SHP77 (cell line): ENCODE measurements around the gene ACSS1.

Experiments used
- DNase-seq, 2 experiments: peaks; one replicate each; lab custom pipeline; 2025; lab: John Stamatoyannopoulos, UW

The ACSS1 gene

GRCh38 chr20:25078662-25079061, 20.7 kb upstream of the ACSS1 start:
- no peak for DNase-seq

DNA sequence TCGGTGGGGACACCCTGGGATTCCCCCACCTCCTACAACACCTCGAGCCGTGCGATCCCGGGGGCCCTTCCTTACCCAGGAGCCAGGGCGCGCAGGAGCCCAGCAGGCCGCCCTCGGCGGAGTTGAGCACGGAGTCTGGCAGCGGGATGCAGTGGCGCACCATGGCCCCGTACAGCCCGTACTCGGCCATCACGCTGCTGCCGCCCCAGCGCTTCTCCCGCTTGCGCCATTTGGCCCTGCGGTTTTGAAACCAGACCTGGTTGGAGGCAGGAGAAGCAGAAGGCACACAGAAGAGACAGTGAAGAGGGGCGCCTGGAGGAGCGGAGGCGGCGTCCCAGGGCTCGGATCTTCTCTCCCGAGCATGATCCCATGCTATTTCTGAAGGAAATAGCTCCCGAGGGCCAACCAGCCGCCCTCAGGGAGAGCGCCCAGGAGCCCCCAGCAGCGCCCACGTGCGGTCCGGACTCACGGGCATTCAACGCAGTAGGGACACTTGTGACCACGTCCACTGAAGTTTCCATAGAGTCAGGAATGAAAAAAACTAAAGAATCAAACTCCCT, 19.8 kb upstream of the ACSS1 start:
- DNase-seq, result peak; percentile 40 to 41

GRCh38 chr20:25076731-25077609, 19.0 kb upstream of the ACSS1 start:
- DNase-seq, result peak; percentile 88 to 94

- no peak for DNase-seq
These were observed 18.3 kb upstream of the ACSS1 start for GRCh38 chr20:25076201-25076600.

DNA sequence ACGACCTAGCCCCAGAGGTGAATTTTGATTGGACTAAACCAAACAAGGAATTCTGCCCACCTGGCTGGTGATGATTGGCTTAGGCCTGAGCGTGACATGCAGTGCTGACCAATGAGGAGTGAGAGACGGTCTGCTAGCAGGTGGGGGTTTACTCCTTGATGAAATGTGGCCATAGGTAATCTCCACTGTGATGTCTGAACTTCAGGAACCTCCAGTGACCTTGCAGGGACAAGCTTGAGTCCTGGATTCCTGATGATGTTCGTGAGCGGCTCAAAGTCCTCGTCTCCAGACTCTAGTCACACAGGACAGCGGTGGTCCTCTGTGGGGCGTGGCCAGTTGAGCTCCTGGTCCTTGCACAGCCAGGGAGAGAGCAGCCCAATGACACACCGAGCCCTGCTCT, 15.6 kb upstream of the ACSS1 start:
- no peak for DNase-seq

- no peak for DNase-seq
These were observed 14.4 kb upstream of the ACSS1 start for GRCh38 chr20:25072226-25072811.

- no peak for DNase-seq
These were observed 13.8 kb upstream of the ACSS1 start for GRCh38 chr20:25071734-25072133.

- no peak for DNase-seq
These were observed 13.0 kb upstream of the ACSS1 start for GRCh38 chr20:25070821-25071473.

- no peak for DNase-seq
These were observed 9.4 kb upstream of the ACSS1 start for GRCh38 chr20:25067102-25067987.

DNA sequence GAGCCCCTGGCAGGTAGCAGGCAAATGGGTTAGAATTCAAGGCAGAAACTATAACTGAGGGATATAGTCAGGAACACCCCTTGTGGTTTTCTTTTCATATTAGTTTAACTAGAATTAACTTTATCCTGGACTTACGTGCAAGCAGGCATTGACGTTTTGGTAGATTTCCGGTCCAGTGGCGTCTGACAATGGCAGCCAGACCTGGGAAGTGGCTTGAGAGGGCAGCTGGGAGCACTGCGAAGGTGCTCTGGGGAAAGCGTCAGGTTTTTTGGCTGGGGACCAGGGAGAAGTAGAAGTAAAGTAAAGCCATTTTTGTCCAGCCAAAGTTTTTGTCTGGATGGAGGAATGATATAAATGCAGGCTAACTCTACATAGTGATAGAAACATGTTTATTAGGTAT, 8.4 kb upstream of the ACSS1 start:
- DNase-seq, result peak; percentile 49 to 77

- DNase-seq, result peak; percentile 25 to 48
These were observed 7.8 kb upstream of the ACSS1 start for GRCh38 chr20:25065625-25066338.

DNA sequence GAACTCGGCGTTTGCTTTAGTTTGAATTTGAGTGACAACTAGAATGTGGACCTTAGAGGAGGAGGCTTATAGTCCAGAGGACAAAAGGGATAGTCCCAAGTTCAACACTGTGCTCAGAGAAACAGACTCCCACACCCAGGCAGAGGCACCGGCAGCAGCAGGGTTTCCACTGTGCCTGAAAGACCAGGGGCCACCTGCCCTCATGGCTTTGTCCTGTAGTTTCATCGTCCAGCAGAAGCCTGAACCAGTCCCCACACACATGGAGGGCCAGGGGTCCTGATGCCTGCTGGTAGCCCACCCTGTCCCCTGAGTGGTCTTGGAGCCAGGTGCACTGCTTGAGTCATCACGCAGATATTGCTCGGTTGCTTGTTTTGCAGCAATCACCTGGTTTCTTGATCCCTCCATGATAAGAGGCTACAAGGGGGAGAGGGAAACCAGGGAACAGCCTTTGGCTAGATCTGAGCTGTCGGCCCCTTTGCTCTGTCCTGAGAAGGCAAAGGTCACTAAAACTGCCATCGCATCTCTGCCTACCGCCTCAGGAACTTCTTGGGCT, 7.2 kb upstream of the ACSS1 start:
- no peak for DNase-seq

GRCh38 chr20:25064561-25065071, 6.7 kb upstream of the ACSS1 start:
- DNase-seq, result no peak

DNA sequence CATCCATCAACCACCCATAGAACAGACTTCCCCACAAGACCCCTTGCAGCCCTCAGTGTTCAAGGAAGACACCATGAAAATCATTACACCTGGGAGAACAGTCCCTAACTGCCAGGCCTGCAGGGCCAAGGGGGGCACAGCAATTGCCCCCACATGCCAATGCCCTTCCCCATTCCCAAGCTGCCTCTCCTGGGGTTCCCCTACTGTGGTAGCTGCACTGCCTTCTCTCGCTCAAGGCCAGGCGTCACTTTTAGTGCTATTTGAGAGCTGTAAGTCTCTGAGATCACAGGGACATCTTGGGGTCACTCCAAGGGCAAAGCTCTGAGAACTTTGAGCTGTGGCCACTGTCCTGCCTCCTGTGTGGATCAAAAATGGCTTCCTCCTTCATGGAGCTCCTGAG, 6.0 kb upstream of the ACSS1 start:
- no peak for DNase-seq

DNA sequence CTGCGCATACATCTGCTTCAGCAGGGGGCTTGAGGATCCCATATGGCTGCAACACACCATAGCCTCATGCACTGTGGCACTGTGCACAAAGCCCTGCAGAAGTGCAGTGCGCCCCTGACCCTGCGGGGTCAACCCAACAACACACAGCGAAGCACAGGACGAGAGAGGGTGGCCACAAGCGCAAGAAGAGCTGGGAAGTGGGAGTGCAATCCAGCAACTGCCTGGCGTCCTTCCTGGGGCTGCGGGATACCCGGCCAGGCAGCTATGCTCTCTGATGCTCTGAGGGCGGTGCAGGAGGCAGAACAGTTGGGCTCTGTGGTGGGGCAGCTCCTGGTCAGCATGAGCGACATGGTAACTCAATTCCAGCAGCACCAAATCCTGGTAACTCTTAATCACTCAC, 5.6 kb upstream of the ACSS1 start:
- no peak for DNase-seq

- no peak for DNase-seq
These were observed 4.9 kb upstream of the ACSS1 start for GRCh38 chr20:25062841-25063240.

GRCh38 chr20:25061821-25062530, 4.0 kb upstream of the ACSS1 start:
- no peak for DNase-seq

GRCh38 chr20:25061103-25061799, 3.3 kb upstream of the ACSS1 start:
- no peak for DNase-seq

GRCh38 chr20:25059866-25060465, 2.0 kb upstream of the ACSS1 start:
- no peak for DNase-seq
